CD4-positive, alpha-beta T cell (primary cell): ENCODE results near the gene INPP4A. TPM values are rescaled to one million over a fixed set of nuclear protein-coding genes. Genes with fewer than 3 reads are reported as not detected.
A peak's percentile ranks its signal among the peaks of the same experiment; 100 is the strongest.

Experiments
- ATAC-seq: fragments of 200-7000 bp; cut with Tn5 transposase; one replicate; pipeline ENCODE4 v1.10.0; 2022; ENCODE audit warnings: mild to moderate bottlenecking; ENCODE audit not compliant: poor library complexity
- CTCF ChIA-PET: fragments of 350-600 bp; sonication (Branson Sonifier 250); formaldehyde crosslinking; loops from one replicate; lab custom pipeline; 2021; ENCODE audit warnings: antibody characterized with exemption, inconsistent platforms; lab: Charles Lee
- POLR2A ChIA-PET: fragments of 350-600 bp; sonication (Branson Sonifier 250); formaldehyde crosslinking; loops from one replicate; lab custom pipeline; 2021; ENCODE audit warnings: antibody characterized with exemption, inconsistent platforms; lab: Charles Lee
- DNase-seq, 14 experiments: peaks; one replicate each; pipeline ENCODE4 v3.0.0-alpha.2; 2013 to 2020; ENCODE audit warnings: mixed read lengths in 2 of 14
- H3K27ac ChIP-seq, 2 donors: one replicate each; pipeline versions ENCODE4 v1.5.1 to v1.7.0; 2013; ENCODE audit warnings: low read length in 2 of 2, low read depth in 1 of 2, mild to moderate bottlenecking in 1 of 2
- H3K27me3 ChIP-seq, 2 experiments: 1 replicate in 1 of 2; 2 replicates in 1 of 2; pipeline versions ENCODE4 v1.6.1 to v1.7.0; 2013; ENCODE audit warnings: low read length in 2 of 2, control low read depth in 1 of 2, mild to moderate bottlenecking in 1 of 2, moderate library complexity in 1 of 2; ENCODE audit not compliant: insufficient read depth in 2 of 2, control insufficient read depth in 1 of 2
- H3K36me3 ChIP-seq: one replicate; pipeline ENCODE4 v1.6.1; 2013; ENCODE audit warnings: low read length, control low read depth; ENCODE audit not compliant: insufficient read depth
- H3K4me1 ChIP-seq: one replicate; pipeline ENCODE4 v1.6.1; 2013; ENCODE audit warnings: low read length, control low read depth; ENCODE audit not compliant: insufficient read depth
- H3K4me3 ChIP-seq: one replicate; pipeline ENCODE4 v1.5.1; 2013; ENCODE audit warnings: mild to moderate bottlenecking, low read length, moderate library complexity
- H3K9me3 ChIP-seq, 2 experiments: 1 replicate in 1 of 2; 2 replicates in 1 of 2; pipeline versions ENCODE4 v1.6.1 to v1.7.0; 2013; ENCODE audit warnings: low read length in 2 of 2, mild to moderate bottlenecking in 2 of 2, control low read depth in 1 of 2, moderate library complexity in 1 of 2; ENCODE audit not compliant: control insufficient read depth in 1 of 2, insufficient read depth in 1 of 2
- H3K27ac Mint-ChIP-seq: one replicate; pipeline ENCODE4 v1.8.0; 2020; ENCODE audit warnings: mixed read lengths
- H3K27me3 Mint-ChIP-seq: one replicate; pipeline ENCODE4 v1.8.0; 2021; ENCODE audit warnings: mixed read lengths
- H3K36me3 Mint-ChIP-seq: one replicate; pipeline ENCODE4 v1.8.0; 2021; ENCODE audit warnings: low read depth, mixed read lengths
- H3K4me1 Mint-ChIP-seq: one replicate; pipeline ENCODE4 v1.8.0; 2021; ENCODE audit warnings: low read depth, mixed read lengths
- H3K4me3 Mint-ChIP-seq: one replicate; pipeline ENCODE4 v1.8.0; 2020; ENCODE audit warnings: mild to moderate bottlenecking, mixed read lengths
- H3K9me3 Mint-ChIP-seq: one replicate; pipeline ENCODE4 v1.8.0; 2020; ENCODE audit warnings: mixed read lengths
- intact Hi-C, 2 experiments: fragments of 100-400 bp; cut with DNase I in 1 of 2; cut with micrococcal nuclease in 1 of 2; formaldehyde crosslinking; loops; one replicate each; pipeline versions ENCODE4 v1.15.1 to v1.9.0; 2023 to 2025; cut with DNase I, micrococcal nuclease
- total RNA-seq, 174 experiments: library from RNA in 2 of 174; stranded (reverse) in 2 of 174; gene quantifications; one replicate each; pipeline ENCODE4 v1.2.3 and lab custom pipeline; 2021 to 2026
- TF ChIP-seq, protein P1 (sequence below): fragments of 200-600 bp; IDR thresholded peaks from one replicate; pipeline ENCODE4 v1.8.0; 2022; ENCODE audit warnings: antibody characterized with exemption, mild to moderate bottlenecking

INPP4A gene
- total RNA-seq, 2 experiments from 2014 or later = 86.4 to 89.2 TPM

DNA sequence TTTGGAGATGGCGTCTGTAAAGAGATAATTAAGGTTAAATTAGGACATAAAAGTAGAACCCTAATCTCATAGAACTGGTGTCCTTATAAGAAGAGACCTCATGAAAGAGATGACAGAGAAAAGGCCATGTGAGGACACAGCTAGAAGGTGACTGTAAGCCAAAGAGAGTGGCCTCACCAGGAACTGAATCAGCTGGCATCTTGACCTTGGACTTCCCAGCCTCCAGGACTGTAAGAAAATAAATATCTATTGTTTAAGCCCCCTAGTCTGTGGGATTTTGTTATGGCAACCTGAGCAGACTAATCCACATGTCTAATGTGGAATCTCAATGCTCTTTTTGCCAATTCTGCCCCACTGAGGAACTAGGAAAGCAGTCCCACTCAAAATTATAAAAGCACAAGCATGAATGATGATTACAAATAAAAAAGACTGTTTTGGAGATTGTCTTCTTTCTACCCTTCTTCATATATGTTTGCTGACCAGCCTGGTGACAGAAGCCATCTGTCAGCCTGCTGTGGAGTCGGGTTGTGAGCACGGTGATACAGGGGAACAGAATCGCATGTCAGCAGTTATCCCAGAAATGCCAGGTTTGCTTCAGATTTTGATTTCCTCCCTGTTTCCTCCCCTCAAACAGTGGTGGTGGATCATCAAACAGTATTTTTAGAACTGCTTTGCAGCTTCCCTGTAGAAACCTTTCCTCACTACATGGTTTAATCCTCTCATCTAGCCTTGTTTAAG lies 54.2 kb downstream of the INPP4A start:
- Mint-ChIP-seq H3K9me3 (no peaks in the 10 kb centered on the region), H3K4me3 (no peak overlapping the region), H3K27me3 (no peaks in the 10 kb centered on the region), H3K4me1 (peaks cover 94% of the 10 kb centered on the region), H3K27ac (peak overlapping the region; percentile 83), H3K36me3 (peaks cover 83% of the 10 kb centered on the region)
- no peak overlapping the region for H3K27ac ChIP-seq
- H3K9me3 ChIP-seq = peaks cover 11 to 12% of the 10 kb centered on the region in 2 experiments
- H3K4me1 ChIP-seq = peaks cover 51% of the 10 kb centered on the region
- TF ChIP-seq, protein P1, sequence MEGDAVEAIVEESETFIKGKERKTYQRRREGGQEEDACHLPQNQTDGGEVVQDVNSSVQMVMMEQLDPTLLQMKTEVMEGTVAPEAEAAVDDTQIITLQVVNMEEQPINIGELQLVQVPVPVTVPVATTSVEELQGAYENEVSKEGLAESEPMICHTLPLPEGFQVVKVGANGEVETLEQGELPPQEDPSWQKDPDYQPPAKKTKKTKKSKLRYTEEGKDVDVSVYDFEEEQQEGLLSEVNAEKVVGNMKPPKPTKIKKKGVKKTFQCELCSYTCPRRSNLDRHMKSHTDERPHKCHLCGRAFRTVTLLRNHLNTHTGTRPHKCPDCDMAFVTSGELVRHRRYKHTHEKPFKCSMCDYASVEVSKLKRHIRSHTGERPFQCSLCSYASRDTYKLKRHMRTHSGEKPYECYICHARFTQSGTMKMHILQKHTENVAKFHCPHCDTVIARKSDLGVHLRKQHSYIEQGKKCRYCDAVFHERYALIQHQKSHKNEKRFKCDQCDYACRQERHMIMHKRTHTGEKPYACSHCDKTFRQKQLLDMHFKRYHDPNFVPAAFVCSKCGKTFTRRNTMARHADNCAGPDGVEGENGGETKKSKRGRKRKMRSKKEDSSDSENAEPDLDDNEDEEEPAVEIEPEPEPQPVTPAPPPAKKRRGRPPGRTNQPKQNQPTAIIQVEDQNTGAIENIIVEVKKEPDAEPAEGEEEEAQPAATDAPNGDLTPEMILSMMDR = no peak
- CTCF ChIA-PET = no interaction called here
- DNase-seq (peak in 1 of 14 experiments; percentile 1), ATAC-seq (no peak)
- no peaks in the 10 kb centered on the region for H3K27me3 ChIP-seq
- POLR2A ChIA-PET = no interaction called here
- intact Hi-C loops = no loop called here
- peaks cover 34% of the 10 kb centered on the region for H3K36me3 ChIP-seq
- H3K4me3 ChIP-seq = no peak overlapping the region

DNA sequence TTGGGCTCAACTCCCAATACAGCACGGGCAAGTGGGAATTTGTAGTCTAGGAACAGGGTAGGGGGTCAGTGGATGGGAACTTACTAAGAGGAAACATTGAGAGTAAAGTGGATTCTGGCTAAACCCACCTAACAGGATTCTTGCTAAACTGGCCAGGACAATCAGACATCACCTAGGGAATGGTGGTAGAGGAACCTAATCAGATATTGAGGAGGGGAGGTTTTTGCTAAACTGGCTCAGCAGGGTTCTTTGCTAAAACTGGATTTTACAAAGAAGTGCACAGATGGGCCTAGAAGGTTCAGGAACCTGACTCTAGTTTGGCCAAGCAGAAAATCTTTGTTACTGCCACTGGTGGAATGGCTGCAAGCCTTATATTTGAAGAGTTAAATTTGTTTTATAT lies 55.9 kb downstream of the INPP4A start:
- ChIA-PET POLR2A (no interaction called here), CTCF (interaction anchor here (0.9 kb wide), 1 partner anchor 87 kb away, joined by 4 read pairs; no protein-coding TSS in a partner anchor)
- Histone ChIP-seq H3K4me3 (no peak overlapping the region), H3K4me1 (peaks cover 62% of the 10 kb centered on the region), H3K9me3 (peaks cover 11 to 12% of the 10 kb centered on the region in 2 experiments), H3K27ac (no peak overlapping the region), H3K36me3 (peaks cover 28% of the 10 kb centered on the region), H3K27me3 (no peaks in the 10 kb centered on the region)
- Mint-ChIP-seq H3K9me3 (no peaks in the 10 kb centered on the region), H3K4me1 (peaks cover 94% of the 10 kb centered on the region), H3K27ac (peak overlapping the region; percentile 83), H3K36me3 (peaks cover 84% of the 10 kb centered on the region), H3K4me3 (no peak overlapping the region), H3K27me3 (no peaks in the 10 kb centered on the region)
- intact Hi-C loops = no loop called here
- ATAC-seq = no peak
- DNase-seq = no peak
- TF ChIP-seq, protein P1 = no peak

DNA sequence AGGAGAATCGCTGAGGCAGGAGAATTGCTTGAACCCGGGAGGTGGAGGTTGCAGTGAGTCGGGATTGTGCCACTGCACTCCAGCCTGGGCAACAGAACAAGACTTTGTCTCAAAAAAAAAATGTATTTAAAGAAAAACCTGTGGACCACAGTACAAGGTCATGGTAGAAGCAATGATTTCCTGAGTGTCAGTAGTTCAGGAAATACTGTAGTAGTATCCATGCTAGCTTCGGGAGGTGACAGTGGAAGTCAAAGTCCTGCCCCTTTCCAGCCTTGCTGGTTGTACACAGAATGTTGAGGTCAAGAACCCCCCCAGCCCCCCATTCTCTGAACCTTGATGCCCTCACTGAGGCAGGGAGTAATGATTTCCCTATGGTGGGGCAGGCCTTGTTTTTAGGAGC lies 56.6 kb downstream of the INPP4A start:
- TF ChIP-seq, protein P1 = no peak
- DNase-seq (no peak), ATAC-seq (no peak)
- CTCF ChIA-PET = no interaction called here
- peaks cover 11 to 12% of the 10 kb centered on the region in 2 experiments for H3K9me3 ChIP-seq
- H3K9me3 Mint-ChIP-seq = no peaks in the 10 kb centered on the region
- H3K4me3 Mint-ChIP-seq = no peak overlapping the region
- H3K36me3 Mint-ChIP-seq = peaks cover 83% of the 10 kb centered on the region
- H3K4me1 ChIP-seq = peaks cover 66% of the 10 kb centered on the region
- no peaks in the 10 kb centered on the region for H3K27me3 ChIP-seq
- POLR2A ChIA-PET = interaction anchor here (0.5 kb wide), 1 partner anchor 60 kb away, joined by 3 read pairs; no protein-coding TSS in a partner anchor
- H3K27ac Mint-ChIP-seq = peak overlapping the region; percentile 83
- H3K36me3 ChIP-seq = peaks cover 29% of the 10 kb centered on the region
- H3K27me3 Mint-ChIP-seq = no peaks in the 10 kb centered on the region
- H3K27ac ChIP-seq = no peak overlapping the region
- no peak overlapping the region for H3K4me3 ChIP-seq
- intact Hi-C loops = no loop called here
- peaks cover 96% of the 10 kb centered on the region for H3K4me1 Mint-ChIP-seq
